SKM-1 treated with dmso at 0.1 percent for 144 hours (cell line): ENCODE data around the gene ZBTB24.
"Not testable (repeated sequence)": the region's sequence is repeated elsewhere in the genome, so short reads cannot be mapped to it uniquely, and the experiment has no call there.

Experiments used
- DNase-seq: peaks from one replicate; lab custom pipeline; 2025; ENCODE audit not compliant: unreplicated experiment; lab: John Stamatoyannopoulos, UW

Gene ZBTB24

GRCh38 chr6:109472132-109472995 is 10.7 kb downstream of the ZBTB24 start:
- DNase-seq = no peak

- no peak for DNase-seq
Measured at GRCh38 chr6:109471105-109471810, 11.8 kb downstream of the ZBTB24 start.

- no peak for DNase-seq
Measured at GRCh38 chr6:109469591-109470189, 13.3 kb downstream of the ZBTB24 start.

- DNase-seq = no peak
Measured at GRCh38 chr6:109467696-109468095, 15.3 kb downstream of the ZBTB24 start.

- DNase-seq = no peak
Measured at GRCh38 chr6:109466212-109466923, 16.7 kb downstream of the ZBTB24 start.

GRCh38 chr6:109465772-109466171 is 17.2 kb downstream of the ZBTB24 start:
- DNase-seq = no peak

GRCh38 chr6:109461733-109462526 is 21.1 kb downstream of the ZBTB24 start:
- no peak for DNase-seq

GRCh38 chr6:109461205-109461604 is 21.8 kb downstream of the ZBTB24 start:
- DNase-seq = not testable (repeated sequence)

GRCh38 chr6:109460161-109460829 is 22.7 kb downstream of the ZBTB24 start:
- no peak for DNase-seq

GRCh38 chr6:109458774-109459531 is 24.1 kb downstream of the ZBTB24 start:
- peak; percentile 33 for DNase-seq

GRCh38 chr6:109457562-109457996 is 25.4 kb downstream of the ZBTB24 start:
- no peak for DNase-seq

GRCh38 chr6:109456710-109457561 is 26.1 kb downstream of the ZBTB24 start:
- DNase-seq = no peak

- no peak for DNase-seq
Measured at GRCh38 chr6:109456111-109456583, 26.9 kb downstream of the ZBTB24 start.

GRCh38 chr6:109455437-109456110 is 27.4 kb downstream of the ZBTB24 start, which contains the start of gene MICAL1:
MICAL1 (minus strand) TSS chr6:109455772; CDS start chr6:109454196, 1,576 bp downstream.
- peak; percentile 40 for DNase-seq

GRCh38 chr6:109454496-109455436 is 28.3 kb downstream of the ZBTB24 start:
- DNase-seq = peak; percentile 61
